OCI-LY7 (cell line): Measurements from ENCODE around the gene ACTR3.

Experiments
- EZH2phosphoT487 ChIP-seq: fragments of 200-600 bp; sonication (generic); IDR thresholded peaks from 2 replicates; pipeline ENCODE4 v1.6.1; 2018; ENCODE audit warnings: low read depth, borderline replicate concordance, mild to moderate bottlenecking, mixed run types, antibody characterized with exemption, low read length, moderate library complexity, mixed read lengths
- TF ChIP-seq, protein P1 (sequence below): fragments of 200-600 bp; sonication (generic); conservative IDR thresholded peaks from 2 replicates; pipeline ENCODE4 v1.5.1; 2014; ENCODE audit warnings: mild to moderate bottlenecking, antibody characterized with exemption, low read length, moderate library complexity, mixed read lengths

- TF ChIP-seq, protein P1, sequence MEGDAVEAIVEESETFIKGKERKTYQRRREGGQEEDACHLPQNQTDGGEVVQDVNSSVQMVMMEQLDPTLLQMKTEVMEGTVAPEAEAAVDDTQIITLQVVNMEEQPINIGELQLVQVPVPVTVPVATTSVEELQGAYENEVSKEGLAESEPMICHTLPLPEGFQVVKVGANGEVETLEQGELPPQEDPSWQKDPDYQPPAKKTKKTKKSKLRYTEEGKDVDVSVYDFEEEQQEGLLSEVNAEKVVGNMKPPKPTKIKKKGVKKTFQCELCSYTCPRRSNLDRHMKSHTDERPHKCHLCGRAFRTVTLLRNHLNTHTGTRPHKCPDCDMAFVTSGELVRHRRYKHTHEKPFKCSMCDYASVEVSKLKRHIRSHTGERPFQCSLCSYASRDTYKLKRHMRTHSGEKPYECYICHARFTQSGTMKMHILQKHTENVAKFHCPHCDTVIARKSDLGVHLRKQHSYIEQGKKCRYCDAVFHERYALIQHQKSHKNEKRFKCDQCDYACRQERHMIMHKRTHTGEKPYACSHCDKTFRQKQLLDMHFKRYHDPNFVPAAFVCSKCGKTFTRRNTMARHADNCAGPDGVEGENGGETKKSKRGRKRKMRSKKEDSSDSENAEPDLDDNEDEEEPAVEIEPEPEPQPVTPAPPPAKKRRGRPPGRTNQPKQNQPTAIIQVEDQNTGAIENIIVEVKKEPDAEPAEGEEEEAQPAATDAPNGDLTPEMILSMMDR = no peak
- TF ChIP-seq EZH2phosphoT487 = no peak
These were observed 115.4 kb downstream of the ACTR3 start for GRCh38 chr2:114005110-114005783.
